GM12891 (cell line): ENCODE measurements around the gene SEMA4F.

ENCODE experiments used
- DNase-seq: peaks from one replicate; pipeline ENCODE4 v3.0.0; 2011; ENCODE audit warnings: low spot score; ENCODE audit not compliant: insufficient read length
- FAIRE-seq: peaks from 2 replicates; lab custom pipeline; 2011; peaks lifted over from hg19 to GRCh38; lab: Jason Lieb, UNC
- PAX5 ChIP-seq: IDR thresholded peaks from 2 replicates; pipeline ENCODE4 v1.6.1; 2011; ENCODE audit warnings: low read length, moderate library complexity, mild to moderate bottlenecking; ENCODE audit not compliant: insufficient read depth, severe bottlenecking
- POLR2A ChIP-seq: IDR thresholded peaks from 2 replicates; pipeline ENCODE4 v1.6.1; 2011; ENCODE audit warnings: low read depth, low read length, control low read depth
- POLR2AphosphoS5 ChIP-seq: IDR thresholded peaks from 2 replicates; pipeline ENCODE4 v1.6.1; 2011; ENCODE audit warnings: low read depth, low read length, control low read depth
- POU2F2 ChIP-seq: IDR thresholded peaks from 2 replicates; pipeline ENCODE4 v1.6.1; 2011; ENCODE audit warnings: low read depth, mild to moderate bottlenecking, control low read depth, low read length, moderate library complexity
- SPI1 ChIP-seq: IDR thresholded peaks from 2 replicates; pipeline ENCODE4 v1.6.1; 2011; ENCODE audit warnings: low read depth, low read length, control low read depth
- TAF1 ChIP-seq: IDR thresholded peaks from 2 replicates; pipeline ENCODE4 v1.6.1; 2011; ENCODE audit warnings: low read depth, low read length, control low read depth

The SEMA4F gene

DNA sequence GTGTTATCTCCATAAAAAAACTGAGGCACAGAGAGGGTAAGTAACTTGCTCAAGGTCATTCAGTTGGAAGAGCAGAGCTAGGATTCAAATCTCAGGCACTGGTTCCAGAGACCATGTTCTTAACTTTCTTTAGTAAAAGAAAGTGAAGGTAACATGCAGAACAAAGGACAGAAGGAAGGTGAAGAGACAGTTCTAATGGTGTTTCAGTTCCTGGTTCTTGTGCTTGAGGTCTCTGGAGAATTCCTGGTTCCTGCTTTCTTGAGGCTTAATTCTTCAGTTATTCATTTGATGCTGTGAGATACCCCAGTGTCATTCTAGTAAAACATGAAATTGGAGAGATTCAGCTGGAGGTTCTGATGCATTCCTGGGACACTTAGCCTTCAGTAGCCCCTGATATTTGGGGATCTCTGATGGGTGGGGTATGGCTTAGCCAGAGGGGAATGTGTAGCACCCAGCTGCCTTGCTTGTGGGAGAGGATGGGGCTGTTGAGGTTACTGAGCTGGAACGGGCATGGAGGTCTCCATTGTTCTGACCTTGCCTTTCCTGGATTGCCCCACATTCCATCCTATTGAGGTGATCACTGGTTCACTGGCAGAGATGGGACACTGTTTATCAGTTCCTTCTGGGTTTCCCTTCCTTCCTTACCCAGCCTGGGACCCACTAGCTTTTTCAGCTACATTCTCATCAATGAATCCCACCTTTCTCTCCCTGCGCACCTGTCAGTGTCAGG, 46.8 kb downstream of the SEMA4F start:
- peak; percentile 75 for TF ChIP-seq SPI1
- no peak for TF ChIP-seq POLR2AphosphoS5
- no peak for DNase-seq
- FAIRE-seq, result no peak

DNA sequence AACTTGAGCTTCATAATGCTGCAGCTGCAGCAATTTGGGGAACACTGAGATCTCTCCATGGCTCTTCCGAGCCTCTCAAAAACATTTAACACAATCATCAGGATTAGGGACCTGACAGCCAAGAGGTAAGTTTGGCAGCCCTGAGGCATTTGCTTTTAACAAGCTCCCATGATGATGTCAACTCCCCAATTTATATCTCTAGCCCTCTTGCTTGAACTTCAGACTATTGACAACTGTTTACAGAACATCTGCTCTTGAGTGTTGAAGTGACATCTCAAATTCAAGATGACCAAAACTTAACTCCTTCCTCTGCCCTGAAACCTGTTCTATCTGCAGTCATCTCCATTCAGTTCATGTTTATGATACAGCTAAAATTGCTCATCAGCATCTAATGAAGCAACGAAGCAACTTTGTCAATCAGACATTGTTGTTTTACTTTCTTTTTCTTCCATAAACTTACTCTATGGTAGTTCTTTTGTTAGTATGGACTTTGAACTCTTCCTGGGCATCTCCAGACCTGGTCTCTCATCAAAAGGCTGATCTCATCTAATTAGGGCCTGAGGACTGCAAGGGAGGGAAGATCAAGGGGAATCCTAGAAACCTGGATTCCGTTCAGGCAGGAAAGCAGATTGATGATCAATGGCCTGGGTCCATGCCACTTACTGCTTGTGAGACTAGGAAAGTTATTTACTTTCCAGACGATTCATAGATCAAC, 48.1 kb downstream of the SEMA4F start:
- no peak for DNase-seq
- TF ChIP-seq TAF1 (no peak), SPI1 (no peak), POU2F2 (no peak), POLR2AphosphoS5 (no peak), POLR2A (no peak), PAX5 (no peak)
- no peak for FAIRE-seq

DNA sequence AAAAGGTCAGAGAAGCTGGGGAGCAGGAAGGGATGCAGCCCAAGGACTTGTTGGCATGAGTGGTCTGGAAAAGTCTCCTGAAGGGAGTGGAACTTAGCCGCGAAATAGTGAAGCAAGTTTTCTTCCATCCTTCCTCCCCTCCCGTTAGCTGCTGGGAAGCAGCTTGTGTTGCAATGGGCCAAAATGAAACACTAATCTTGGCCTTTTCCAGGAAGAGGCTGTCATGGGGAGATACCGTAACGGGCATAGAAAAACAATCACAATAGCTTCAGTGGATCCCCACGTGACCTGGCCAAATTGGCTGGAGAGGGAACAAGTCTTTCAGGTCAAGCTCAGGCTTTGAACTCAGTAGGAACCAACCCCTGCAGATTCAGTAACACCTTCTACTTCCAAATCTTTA, 49.3 kb downstream of the SEMA4F start:
- FAIRE-seq, result no peak
- no peak for TF ChIP-seq POU2F2
- DNase-seq, result no peak

DNA sequence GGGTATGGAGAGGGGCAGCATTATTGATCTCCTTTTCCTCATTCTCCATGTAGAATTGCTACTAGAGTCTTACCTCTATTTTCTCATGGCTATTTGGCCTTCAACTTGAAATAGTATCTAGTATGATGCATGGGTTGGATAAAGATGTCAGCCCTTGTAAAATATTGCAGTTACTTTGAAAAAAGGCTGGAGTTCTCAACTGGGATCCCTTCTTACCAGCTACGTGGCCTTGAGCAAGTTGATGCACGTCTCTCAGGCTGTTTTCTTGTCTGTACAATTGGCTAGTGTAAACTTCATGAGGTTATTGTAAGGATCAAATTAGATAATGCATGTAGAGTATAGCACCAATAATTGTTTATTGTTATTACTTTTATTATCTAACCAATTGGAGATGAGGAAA, 50.2 kb downstream of the SEMA4F start:
- DNase-seq, result no peak
- no peak for FAIRE-seq
- TF ChIP-seq PAX5 (no peak), POLR2A (no peak), TAF1 (no peak), POU2F2 (no peak), SPI1 (no peak), POLR2AphosphoS5 (no peak)

DNA sequence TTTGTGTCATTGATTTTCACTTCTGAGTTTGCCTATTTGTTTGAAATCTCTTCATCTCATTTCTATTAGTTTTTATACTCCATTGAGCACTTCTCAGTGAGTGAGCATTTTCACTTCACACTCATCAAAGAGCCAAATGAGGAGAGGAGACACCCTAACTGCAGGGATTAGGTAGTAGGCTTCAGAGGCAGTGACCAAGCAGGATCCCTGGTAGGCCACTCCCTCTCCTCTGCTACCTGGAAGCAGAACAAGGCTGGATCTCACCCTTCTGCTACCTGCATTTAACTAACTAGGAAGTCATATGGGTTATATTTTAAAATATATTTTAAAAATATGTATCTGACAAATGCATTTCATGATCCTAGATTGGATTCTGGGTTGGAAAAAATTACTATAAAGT, 52.7 kb downstream of the SEMA4F start:
- TF ChIP-seq PAX5 (no peak), SPI1 (no peak), POU2F2 (no peak), TAF1 (no peak), POLR2AphosphoS5 (no peak), POLR2A (no peak)
- DNase-seq (no peak), FAIRE-seq (no peak)

DNA sequence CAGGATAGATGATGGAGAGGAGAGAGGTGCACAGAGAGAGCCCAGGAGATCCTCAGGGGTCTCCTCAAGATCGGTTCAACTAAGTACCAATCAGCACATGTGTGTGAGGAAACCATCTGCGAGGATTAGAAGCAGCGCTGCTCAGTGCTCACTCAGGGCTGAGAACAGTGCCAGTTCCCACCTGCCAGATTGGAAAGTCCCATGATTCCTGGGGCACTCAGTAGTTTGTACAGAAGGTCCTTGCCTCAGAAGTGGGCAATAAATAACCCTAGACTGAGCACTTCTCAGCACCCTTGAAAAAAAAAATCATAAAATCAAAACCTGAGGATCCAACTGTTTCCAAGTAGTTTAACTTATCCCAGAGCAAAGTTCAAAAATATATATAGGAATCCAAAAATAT, 53.8 kb downstream of the SEMA4F start:
- no peak for TF ChIP-seq POLR2AphosphoS5
- TF ChIP-seq POU2F2, result no peak
- TF ChIP-seq POLR2A, result no peak
- no peak for TF ChIP-seq SPI1
- TF ChIP-seq PAX5, result no peak
- no peak for TF ChIP-seq TAF1
- FAIRE-seq, result no peak
- DNase-seq, result no peak

DNA sequence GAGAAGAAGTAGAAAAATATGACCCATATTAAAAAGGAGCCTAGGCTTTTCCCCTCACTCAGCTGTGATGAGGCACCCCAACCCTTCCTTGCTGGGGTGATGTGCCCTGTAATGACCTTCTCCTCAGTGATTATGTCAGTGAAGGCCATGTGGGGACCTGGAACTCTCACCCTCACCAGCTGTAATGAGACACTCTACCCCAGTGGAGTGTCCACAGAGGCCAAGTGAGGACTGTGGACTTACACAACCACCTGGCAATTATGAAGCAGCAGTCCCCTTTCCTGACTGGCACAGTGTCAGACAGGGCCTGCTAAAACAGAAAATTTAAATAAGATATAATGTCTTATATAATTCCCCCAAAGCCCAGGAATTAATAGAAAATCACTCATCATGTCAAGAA, 54.2 kb downstream of the SEMA4F start:
- no peak for FAIRE-seq
- DNase-seq, result no peak
- TF ChIP-seq SPI1 (no peak), TAF1 (no peak), POU2F2 (no peak), POLR2AphosphoS5 (no peak), PAX5 (no peak), POLR2A (no peak)

DNA sequence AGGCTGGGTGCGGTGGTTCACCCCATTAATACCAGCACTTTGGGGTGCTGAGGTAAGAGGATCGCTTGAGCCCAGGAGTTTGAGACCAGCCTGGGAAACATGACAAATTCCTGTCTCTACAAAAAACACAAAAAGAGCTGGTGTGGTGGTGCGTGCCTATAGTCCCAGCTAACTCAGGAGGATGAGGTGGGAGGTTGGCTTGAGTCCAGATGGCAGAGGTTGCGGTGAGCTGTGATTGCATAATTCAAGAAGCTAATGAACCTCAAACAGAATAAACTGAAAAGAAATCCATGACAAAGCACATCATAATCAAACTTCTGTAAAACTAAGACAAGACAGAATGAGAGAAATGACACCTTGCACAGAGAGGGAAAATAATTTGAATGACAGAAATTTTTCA, 54.8 kb downstream of the SEMA4F start:
- DNase-seq, result no peak
- no peak for FAIRE-seq
- TF ChIP-seq POLR2AphosphoS5, result no peak
- TF ChIP-seq PAX5, result no peak

DNA sequence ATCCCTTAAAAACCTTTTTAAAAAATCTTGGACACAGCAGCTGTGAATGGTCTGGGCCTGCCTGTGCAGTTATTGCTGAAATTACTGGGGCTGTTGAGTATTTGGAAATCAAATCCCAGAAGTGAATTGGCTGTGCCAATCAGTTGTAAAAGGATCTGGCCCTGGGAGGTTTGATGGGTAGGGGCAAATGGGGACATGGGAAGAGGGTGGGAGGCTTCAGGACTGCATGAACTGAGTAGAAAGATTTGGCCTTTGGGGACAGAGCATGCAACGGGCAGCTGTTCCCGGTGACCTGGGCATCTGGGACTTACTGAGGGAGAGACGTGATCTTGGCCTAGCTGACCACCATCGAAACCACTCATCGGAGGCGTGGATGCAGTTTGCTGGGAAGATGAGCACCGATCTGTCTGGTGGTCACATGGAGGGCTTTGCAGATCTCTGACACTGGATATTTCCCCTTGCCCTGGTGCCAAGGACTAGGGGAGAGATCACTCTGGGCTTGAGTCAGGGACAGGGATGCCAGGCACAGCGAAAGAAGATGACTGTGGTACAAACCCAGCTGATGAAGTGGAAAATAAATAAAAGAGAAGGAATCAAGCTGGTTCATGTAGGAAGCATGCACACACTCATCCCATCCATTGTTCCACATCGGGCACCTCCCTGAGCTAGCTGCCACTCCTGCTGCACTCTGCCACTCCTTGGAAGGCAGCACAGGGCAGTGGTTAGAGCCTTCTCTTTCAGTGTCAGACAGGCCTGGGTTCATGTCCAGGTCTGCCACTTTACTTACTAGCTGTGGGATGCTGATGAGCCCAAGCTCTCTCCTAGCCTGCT, 58.4 kb downstream of the SEMA4F start:
- DNase-seq (no peak), FAIRE-seq (no peak)
- TF ChIP-seq SPI1, result no peak
- TF ChIP-seq POU2F2, result no peak
- no peak for TF ChIP-seq TAF1
- no peak for TF ChIP-seq PAX5
- no peak for TF ChIP-seq POLR2AphosphoS5
- TF ChIP-seq POLR2A, result no peak

DNA sequence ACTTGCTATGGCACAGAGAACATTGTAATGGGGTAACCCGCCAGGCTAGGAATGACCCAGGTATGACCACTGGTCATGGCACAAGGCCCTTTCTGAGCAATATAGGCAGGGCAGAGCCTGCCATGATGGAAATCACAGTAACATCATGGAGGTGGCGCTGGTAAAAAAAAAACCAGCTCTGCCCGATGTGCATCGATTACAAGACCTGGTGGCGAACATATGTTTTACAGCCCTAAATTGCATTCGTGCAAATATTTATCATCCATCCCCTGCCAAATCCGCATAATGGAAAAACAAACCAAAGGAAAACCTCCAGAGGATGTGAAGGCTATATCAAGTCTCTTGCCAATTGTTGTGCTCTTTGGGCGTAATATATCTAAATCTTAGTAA, 60.6 kb downstream of the SEMA4F start:
- FAIRE-seq, result no peak

More for the DNA sequence above, 60.6 kb downstream of the SEMA4F start:
- TF ChIP-seq POLR2A, result no peak
- TF ChIP-seq POU2F2, result no peak
- TF ChIP-seq SPI1, result no peak
- TF ChIP-seq TAF1, result no peak
- no peak for TF ChIP-seq POLR2AphosphoS5
- TF ChIP-seq PAX5, result no peak
- DNase-seq, result no peak
